ENCODE results near the gene SENP7. TPM values are rescaled to one million over a fixed set of nuclear protein-coding genes. Genes with fewer than 3 reads are reported as not detected.

The SENP7 gene
- total RNA-seq, 1 experiment from 2014 or later = 7.9 TPM

DNA sequence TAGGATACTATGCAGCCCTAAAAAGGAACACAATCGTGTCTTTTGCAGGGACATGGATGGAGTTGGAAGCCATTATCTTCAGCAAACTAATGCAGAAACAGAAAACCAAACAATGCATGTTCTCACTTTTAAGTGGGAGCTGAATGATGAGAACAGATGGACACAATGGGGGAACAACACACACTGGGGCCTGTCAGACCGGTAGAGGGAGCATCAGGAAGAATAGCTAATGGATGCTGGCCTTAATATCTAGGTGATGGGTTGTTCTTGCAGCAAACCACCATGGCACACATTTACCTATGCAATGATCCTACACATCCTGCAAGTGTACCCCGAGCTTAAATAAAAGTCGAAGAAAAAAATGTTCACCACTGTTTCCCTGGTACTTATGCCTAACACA is 17.5 kb downstream of the SENP7 start:
- Histone ChIP-seq H3K4me1 (ENCODE audit: control insufficient read depth in 1 of 2, insufficient read depth in 2 of 2, low read length in 2 of 2) (no peaks in the 10 kb centered on the region), H3K27ac (ENCODE audit: low read depth, low read length) (no peak overlapping the region), H3K4me3 (replicated peaks in 1 of 2; ENCODE audit: low read depth in 1 of 2, low read length in 2 of 2) (no peak overlapping the region), H3K4me2 (ENCODE audit: low read length) (no peak overlapping the region), H3K9ac (ENCODE audit: low read length) (no peak overlapping the region), H3K79me2 (ENCODE audit: insufficient read depth, low read length) (no peaks in the 10 kb centered on the region), H4K20me1 (ENCODE audit: insufficient read depth) (no peaks in the 10 kb centered on the region), H3K27me3 (ENCODE audit: insufficient read depth, low read length) (no peaks in the 10 kb centered on the region), H2AFZ (ENCODE audit: low read depth, low read length, poor library complexity, severe bottlenecking) (no peak overlapping the region), H3K9me3 (ENCODE audit: control insufficient read depth in 1 of 2, insufficient read depth in 1 of 2, low read depth in 1 of 2, low read length in 2 of 2) (no peaks in the 10 kb centered on the region), H3K9me2 (ENCODE audit: insufficient read depth) (no peaks in the 10 kb centered on the region; the same call in 1 of the 2 replicates), H3K36me3 (ENCODE audit: control insufficient read depth in 1 of 2, insufficient read depth in 2 of 2, low read length in 2 of 2) (no peaks in the 10 kb centered on the region)
- DNase-seq (ENCODE audit: low read depth, low spot score) (no peak), ATAC-seq (no peak)
- ChIA-PET POLR2A (no interaction called here), RAD21 (ENCODE audit: low non-redundant PET in 1 of 2, low total read pairs in 2 of 2, uncharacterized antibody in 2 of 2, unreplicated experiment in 2 of 2) (no interaction called here), CTCF (no interaction called here)
- no TSS peak for BruUV-seq (replicated peaks)
- TF ChIP-seq, protein P1, sequence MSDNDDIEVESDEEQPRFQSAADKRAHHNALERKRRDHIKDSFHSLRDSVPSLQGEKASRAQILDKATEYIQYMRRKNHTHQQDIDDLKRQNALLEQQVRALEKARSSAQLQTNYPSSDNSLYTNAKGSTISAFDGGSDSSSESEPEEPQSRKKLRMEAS (IDR thresholded peaks at IDR 0.05) = no peak
- TF ChIP-seq ATF3 (IDR thresholded peaks at IDR 0.05) (no peak), SIN3A (IDR thresholded peaks at IDR 0.05; ENCODE audit: low read depth) (no peak), ZBTB33 (IDR thresholded peaks at IDR 0.05; ENCODE audit: extremely low read depth, insufficient replicate concordance, low read length) (no peak), EZH2phosphoT487 (IDR thresholded peaks at IDR 0.05; ENCODE audit: borderline replicate concordance) (no peak), EGR1 (IDR thresholded peaks at IDR 0.05; ENCODE audit: low read depth) (no peak), CEBPB (IDR thresholded peaks at IDR 0.05; ENCODE audit: low read depth) (no peak)
- intact Hi-C loops (cut with micrococcal nuclease) = no loop called here
